MV-4-11 (cell line): ENCODE data around the gene GON4L.
"Not testable (repeated sequence)": the region's sequence is repeated elsewhere in the genome, so short reads cannot be mapped to it uniquely, and the experiment has no call there.

ENCODE experiments used
- DNase-seq: peaks from one replicate; lab custom pipeline; 2025; lab: John Stamatoyannopoulos, UW

Gene GON4L

GRCh38 chr1:155745284-155746228 is 111.5 kb downstream of the GON4L start:
- DNase-seq = peak; percentile 99

GRCh38 chr1:155744711-155745283 is 112.2 kb downstream of the GON4L start:
- no peak for DNase-seq

DNA sequence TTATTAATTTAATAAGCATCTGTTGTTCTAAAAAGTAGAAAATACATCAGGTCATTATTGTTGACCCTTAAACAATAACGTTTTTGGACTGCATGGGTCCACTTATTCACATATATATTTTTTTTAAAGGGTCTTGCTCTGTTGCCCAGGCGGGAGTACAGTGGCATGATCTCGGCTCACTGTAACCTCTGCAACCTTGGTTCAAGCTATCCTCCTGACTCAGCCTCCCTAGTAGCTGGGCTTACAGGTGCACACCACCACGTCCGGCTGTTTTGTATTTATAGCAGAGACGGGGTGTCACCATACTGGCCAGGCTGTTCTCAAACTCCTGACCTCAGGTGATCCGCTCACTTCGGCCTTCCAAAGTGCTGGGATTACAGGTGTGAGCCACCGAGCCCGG is 115.1 kb downstream of the GON4L start:
- DNase-seq = no peak

GRCh38 chr1:155740995-155741394 is 116.0 kb downstream of the GON4L start:
- DNase-seq = no peak

DNA sequence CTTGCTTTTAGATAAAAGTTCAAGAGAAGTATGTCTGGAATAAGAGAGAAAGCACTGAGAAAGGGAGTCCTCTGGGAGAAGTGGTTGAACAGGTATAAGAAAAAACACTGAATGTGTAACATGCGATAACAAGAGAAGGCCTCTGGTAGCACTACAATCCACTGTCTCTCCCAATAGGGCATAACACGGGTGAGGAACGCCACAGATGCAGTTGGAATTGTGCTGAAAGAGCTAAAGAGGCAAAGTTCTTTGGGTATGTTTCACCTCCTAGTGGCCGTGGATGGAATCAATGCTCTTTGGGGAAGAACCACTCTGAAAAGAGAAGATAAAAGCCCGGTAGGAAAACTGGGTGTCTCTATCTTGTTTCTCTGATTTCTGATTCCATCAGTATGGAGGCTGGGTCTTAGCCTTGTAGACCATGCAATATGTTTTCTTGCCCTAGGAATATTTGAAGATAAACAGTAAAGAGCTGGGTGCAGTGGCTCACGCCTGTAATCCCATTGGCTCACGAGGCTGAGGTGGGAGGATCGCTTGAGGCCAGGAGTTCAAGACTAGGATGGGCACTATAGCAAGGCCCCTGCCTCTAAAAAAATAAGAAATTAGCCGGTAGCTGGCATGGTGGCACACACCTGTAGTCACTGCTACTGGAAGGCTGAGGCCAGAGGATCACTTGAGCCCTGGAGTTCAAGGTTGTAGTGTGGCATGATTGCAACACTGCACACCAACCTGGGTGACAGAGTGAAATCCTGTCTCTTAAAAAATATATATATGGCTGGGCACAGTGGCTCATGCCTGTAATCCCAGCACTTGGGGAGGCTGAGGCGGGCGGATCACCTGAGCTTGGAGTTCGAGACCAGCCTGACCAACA is 127.7 kb downstream of the GON4L start:
- peak; percentile 13 for DNase-seq

DNA sequence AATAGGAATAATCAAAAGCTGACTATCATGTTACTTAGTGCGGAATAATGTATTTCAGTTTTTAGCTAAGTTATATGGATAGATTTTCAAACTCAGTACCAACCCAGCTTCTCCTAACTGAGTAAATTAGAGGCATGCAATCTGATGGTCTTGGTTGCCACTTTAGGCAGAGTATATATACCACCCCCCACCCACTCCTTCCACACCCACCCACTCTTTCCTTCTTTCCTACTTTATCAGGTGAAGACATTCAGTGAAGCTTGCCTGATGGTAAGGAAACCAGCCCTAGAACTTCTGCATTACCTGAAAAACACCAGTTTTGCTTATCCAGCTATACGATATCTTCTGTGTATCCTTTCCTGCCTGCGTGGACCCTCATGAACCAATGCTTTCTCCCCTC is 131.9 kb downstream of the GON4L start:
- no peak for DNase-seq

DNA sequence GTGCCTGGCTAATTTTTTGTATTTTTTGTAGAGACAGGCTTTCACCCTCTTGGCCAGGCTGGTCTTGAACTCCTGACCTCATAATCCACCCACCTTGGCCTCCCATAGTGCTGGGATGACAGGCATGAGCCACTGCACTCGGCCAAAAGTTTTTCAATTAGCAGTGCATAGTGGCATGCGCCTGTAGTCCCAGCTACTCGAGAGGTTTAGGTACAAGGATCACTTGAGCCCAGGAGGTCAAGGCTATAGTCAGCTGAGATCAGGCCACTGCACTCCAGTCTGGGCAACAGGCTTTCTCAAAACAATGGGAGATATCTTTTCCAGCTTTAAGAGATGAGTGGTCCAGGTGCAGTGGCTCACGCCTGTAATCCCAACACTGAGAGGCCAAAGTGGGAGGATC is 137.3 kb downstream of the GON4L start:
- DNase-seq = no peak

GRCh38 chr1:155718524-155719115 is 138.4 kb downstream of the GON4L start:
- not testable (repeated sequence) for DNase-seq

GRCh38 chr1:155717041-155717440 is 140.0 kb downstream of the GON4L start:
- DNase-seq = no peak

DNA sequence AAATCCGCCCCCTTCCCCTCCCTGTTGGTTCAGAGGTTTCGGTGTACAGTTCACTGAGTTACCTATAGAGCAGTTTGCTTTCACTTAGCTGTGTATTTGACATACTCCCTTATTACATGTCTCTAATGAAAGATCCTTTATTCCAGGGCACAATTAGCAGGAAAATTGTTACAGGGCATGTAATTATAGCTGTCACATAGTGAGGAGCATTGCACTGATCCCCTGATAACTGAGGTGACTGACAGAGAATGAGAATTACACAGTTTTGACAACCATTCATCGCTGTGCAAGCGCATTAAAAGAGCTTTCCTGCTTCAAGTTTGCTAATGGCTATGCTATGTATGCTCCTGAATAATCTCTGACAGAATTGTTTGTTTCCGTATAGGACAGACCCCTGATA is 141.2 kb downstream of the GON4L start:
- no peak for DNase-seq

DNA sequence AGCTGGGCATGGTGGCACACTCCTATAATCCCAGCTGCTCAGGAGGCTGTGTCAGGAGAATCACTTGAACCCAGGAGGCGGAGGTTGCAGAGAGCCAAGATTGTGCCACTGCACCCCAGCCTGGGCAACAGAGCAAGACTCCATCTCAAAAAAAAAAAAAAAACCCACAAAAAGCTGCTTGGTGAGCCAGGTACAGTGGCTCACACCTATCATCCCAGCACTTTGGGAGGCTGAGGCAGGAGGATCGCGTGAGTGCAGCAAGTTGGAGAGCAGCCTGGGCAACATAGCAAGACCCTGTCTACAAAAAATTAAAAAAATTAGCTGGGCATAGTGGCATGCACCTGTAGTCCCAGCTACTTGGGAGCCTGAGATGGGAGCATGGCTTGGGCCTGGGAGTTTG is 142.0 kb downstream of the GON4L start:
- DNase-seq = not testable (repeated sequence)

DNA sequence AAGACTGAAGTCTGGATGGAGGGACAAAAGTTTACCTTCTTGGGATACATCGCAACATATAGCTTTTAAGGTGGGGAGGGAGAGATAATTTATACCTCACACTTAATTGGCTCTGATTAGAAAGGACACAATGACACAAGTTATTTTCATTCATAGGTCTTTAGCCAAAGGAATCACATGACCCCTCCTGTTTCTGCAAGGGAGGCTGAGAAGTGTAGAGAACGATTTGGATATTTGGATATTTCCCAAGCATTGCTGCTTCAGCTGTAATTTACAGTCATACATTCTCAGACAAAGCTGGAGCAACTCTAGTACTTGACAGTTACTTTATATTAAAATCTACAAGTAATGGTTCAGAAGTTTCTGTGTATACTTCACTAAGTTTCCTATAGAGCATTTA is 143.9 kb downstream of the GON4L start:
- no peak for DNase-seq

DNA sequence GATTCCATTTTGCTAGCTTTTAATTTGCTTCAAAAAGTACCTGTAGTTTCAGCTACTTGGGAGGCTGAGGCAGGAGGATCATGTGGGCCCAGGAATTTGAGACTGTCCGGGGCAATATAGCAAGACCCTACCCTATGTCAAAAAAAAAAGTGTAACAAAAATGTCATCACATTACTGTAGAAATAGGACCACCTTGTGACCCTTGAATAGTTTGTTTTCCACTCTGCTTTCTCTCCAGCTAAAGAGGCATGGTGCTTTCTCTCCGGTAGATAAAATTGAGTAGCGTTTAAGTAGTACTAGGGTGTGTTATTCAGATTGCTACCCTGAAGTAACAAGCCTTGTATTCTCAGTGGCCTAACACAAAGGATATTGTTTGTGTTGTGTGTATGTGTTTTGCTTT is 144.4 kb downstream of the GON4L start:
- not testable (repeated sequence) for DNase-seq

DNA sequence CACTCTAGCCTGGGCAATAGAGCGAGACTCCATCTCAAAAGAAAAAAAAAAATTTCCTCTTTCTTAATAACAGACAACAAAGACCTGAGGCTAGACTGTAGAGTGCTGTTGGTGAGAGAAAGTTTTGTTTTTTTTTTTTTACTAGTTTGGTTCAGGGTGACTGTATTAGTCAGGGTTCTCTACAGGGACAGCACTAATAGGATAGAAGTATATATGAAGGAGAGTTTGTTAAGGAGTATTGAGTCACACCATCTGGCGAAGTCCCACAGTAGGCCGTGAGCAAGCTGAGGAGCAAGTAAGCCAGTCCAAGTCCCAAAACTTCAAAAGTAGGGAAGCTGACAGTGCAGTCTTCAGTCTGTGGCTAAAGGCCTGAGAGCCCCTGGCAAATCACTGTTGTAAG is 145.6 kb downstream of the GON4L start:
- DNase-seq = not testable (repeated sequence)

DNA sequence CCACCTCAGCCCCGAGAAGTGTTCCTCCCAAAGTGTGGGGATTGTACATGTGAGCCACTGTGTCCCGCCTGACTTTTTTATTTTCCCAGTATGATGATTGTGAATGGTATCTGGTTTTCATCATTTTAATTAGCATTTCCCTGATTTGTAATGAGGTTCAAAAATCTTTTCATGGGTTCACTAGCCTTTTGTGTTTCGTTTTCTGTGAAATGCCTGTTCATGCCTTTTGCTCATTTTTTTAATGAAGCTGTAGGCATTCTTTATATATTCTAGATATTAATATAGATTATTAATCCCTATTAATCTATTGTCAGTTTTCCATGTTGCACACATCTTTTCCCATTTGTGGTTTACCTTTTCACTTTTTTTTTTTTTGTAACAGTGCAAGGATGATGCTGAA is 147.6 kb downstream of the GON4L start:
- no peak for DNase-seq

- DNase-seq = no peak
These were observed 150.9 kb downstream of the GON4L start for GRCh38 chr1:155706139-155706538.

- not testable (repeated sequence) for DNase-seq
These were observed 152.6 kb downstream of the GON4L start for GRCh38 chr1:155704414-155704813.

DNA sequence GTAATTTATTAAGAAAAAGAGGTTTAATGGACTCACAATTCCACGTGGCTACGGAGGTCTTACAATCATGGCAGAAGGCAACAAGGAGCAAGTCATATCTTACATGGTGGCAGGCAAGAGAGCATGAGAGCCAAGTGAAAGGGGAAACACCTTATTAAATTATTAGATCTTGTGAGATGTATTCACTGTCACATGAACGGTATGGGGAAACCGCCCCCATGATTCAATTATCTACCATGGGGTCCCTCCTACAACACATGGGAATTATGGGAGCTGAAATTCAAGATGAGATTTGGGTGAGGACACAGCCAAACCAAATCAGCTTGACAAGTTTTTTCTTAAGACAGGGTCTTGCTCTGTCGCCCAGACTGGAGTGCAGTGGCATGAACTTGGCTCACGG is 153.8 kb downstream of the GON4L start:
- no peak for DNase-seq

DNA sequence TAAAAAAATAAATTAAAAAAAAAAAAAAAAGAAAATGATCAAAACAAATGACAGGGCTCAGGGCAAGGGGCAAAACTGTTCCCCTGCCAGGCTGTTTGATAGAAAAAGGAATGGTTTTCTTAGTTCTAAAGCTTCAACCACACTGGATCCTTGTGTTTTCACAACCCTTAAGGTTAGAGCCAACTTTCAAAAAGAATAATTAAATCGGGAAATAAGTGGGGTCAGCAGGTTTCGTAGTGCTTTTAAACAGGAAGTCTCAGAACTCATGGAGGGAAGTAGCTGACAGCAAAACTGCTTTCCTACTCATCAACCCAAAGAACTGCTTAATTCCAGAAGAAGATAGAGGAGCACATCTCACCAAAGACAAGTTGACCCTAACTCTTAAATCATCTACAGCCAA is 155.3 kb downstream of the GON4L start:
- peak; percentile 26 for DNase-seq
